SU-DHL-6 (cell line): ENCODE measurements around the gene ZNF148.

Source experiments
- CTCF ChIP-seq: fragments of 200-600 bp; sonication (generic); IDR thresholded peaks from one replicate; pipeline ENCODE4 v1.5.1; 2017; ENCODE audit warnings: antibody characterized with exemption, mild to moderate bottlenecking, low read length, moderate library complexity; ENCODE audit not compliant: insufficient read depth, poor library complexity, severe bottlenecking
- EZH2phosphoT487 ChIP-seq: fragments of 200-600 bp; sonication (generic), shearing (Covaris generic); conservative IDR thresholded peaks from 2 replicates; pipeline ENCODE4 v1.6.1; 2018; ENCODE audit warnings: mild to moderate bottlenecking, antibody characterized with exemption, low read length, moderate library complexity, mixed read lengths

DNA sequence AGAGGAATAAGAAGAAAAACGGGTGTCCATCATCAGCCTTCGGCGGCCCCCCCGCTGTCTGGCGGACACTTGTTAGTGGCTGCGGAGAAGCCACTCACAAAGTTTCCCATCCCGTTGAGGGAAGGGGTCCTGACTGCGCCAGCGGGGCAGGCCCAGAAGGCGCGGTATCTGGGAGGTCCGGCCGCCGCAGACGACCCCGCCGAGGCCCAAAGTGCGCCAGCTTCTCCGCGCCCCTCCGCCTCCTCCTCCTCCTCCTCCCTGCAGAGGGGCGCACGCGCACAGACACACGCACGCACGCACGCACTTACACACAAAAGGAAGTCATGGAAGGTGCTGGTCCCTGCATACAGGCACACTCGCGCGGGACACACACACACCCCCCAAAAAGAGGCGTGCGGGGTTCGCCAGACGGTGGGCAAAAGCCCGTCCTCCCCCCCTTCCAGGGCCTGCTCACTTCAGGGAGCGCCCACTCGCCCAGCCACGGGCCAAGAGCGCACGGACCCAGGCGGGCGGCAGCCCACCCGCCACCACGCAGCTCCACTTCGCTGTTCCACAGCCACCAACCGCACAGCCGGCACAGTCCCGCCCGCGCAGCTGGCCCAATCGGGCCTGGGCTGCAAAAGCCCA is 18.0 kb downstream of the ZNF148 start:
- TF ChIP-seq CTCF (no peak), EZH2phosphoT487 (no peak)
